ENCODE results near the gene CDHR1. TPM values are rescaled to one million over a fixed set of nuclear protein-coding genes. Genes with fewer than 3 reads are reported as not detected.
A peak's percentile ranks its signal among the peaks of the same experiment; 100 is the strongest.

Gene CDHR1
- total and polyA plus RNA-seq, 10 of the 15 experiments (the other 5 are each of a cell fraction or from before 2014, with no cell fraction given), result 0.17 to 3.0 (median 0.34) TPM

DNA sequence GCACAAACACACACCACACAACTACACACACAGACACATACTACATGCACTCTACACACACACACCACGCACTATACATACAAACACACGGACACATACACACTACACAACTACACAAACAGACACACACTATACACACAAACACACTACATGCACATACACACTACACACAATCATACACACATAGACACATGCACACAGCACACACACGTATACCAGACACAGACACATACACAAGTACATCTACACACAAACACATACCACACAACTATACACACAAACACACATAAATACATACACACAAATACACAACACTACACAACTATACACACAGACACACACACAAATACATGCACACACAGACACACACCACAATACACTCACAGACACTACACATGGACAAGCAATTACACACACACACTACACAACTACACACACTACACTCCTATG is 16.2 kb upstream of the CDHR1 start:
- Histone ChIP-seq H4K20me1 (ENCODE audit: control insufficient read depth, insufficient read depth) (no peaks in the 10 kb centered on the region), H3K36me3 (ENCODE audit: control insufficient read depth in 2 of 2, insufficient read depth in 2 of 2, low read length in 1 of 2) (no peaks in the 10 kb centered on the region), H3K4me2 (ENCODE audit: control insufficient read depth, insufficient read depth) (peak overlapping the region; percentile 40), H3K9ac (ENCODE audit: control insufficient read depth, insufficient read depth, low read length) (no peak overlapping the region), H3K9me3 (replicated peaks; ENCODE audit: control insufficient read depth, insufficient read depth, low read length) (no peaks in the 10 kb centered on the region), H3K27me3 (replicated peaks in 1 of 2; ENCODE audit: control insufficient read depth in 2 of 2, insufficient read depth in 2 of 2, low read length in 1 of 2) (no peaks in the 10 kb centered on the region), H3K79me2 (ENCODE audit: control insufficient read depth, insufficient read depth, low read length) (no peaks in the 10 kb centered on the region; the same call in none of the 2 replicates), H3K4me1 (ENCODE audit: control insufficient read depth, insufficient read depth, low read length) (peaks cover 36% of the 10 kb centered on the region), H3K27ac (ENCODE audit: control insufficient read depth, insufficient read depth) (no peak overlapping the region), H3K4me3 (peak overlapping the region; percentile 38; the same call in 1 of the 2 replicates), H2AFZ (ENCODE audit: control insufficient read depth, low read depth, low read length) (peak overlapping the region; percentile 57; the same call in 1 of the 2 replicates)
- ATAC-seq (no peak), FAIRE-seq (no peak), DNase-seq (ENCODE audit: low read depth, low spot score) (no peak)
- SMC1A ChIA-PET (ENCODE audit: uncharacterized antibody, unreplicated experiment), result interaction anchor here (0.9 to 2.4 kb wide), 5 partner anchors 9 to 30 kb away, joined by 3 to 11 read pairs (median 6); no protein-coding TSS in a partner anchor
- POLR2A ChIA-PET, result interaction anchor here (1.1 to 2.4 kb wide), 2 partner anchors 11 to 17 kb away, joined by 3 to 10 read pairs; no protein-coding TSS in a partner anchor
- in situ Hi-C loops (cut with MboI) (no loop called here), intact Hi-C loops (cut with micrococcal nuclease; ENCODE audit: unreplicated experiment) (loop anchor here (10.0 kb wide), 1 partner anchor 1253 kb away; no protein-coding TSS in a partner anchor)
- WGBS (ENCODE audit: insufficient coverage, insufficient replicate concordance, low lambda C conversion rate, missing lambda C conversion rate), result 73% methylated on average over 3 of the region's 3 CpGs
- TF ChIP-seq, protein P1, sequence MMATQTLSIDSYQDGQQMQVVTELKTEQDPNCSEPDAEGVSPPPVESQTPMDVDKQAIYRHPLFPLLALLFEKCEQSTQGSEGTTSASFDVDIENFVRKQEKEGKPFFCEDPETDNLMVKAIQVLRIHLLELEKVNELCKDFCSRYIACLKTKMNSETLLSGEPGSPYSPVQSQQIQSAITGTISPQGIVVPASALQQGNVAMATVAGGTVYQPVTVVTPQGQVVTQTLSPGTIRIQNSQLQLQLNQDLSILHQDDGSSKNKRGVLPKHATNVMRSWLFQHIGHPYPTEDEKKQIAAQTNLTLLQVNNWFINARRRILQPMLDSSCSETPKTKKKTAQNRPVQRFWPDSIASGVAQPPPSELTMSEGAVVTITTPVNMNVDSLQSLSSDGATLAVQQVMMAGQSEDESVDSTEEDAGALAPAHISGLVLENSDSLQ (IDR thresholded peaks at IDR 0.05), result peak; percentile 39
- TF ChIP-seq, protein P2, sequence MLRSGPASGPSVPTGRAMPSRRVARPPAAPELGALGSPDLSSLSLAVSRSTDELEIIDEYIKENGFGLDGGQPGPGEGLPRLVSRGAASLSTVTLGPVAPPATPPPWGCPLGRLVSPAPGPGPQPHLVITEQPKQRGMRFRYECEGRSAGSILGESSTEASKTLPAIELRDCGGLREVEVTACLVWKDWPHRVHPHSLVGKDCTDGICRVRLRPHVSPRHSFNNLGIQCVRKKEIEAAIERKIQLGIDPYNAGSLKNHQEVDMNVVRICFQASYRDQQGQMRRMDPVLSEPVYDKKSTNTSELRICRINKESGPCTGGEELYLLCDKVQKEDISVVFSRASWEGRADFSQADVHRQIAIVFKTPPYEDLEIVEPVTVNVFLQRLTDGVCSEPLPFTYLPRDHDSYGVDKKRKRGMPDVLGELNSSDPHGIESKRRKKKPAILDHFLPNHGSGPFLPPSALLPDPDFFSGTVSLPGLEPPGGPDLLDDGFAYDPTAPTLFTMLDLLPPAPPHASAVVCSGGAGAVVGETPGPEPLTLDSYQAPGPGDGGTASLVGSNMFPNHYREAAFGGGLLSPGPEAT (IDR thresholded peaks at IDR 0.05; ENCODE audit: low read depth), result peak; percentile 39; the same call in 1 of the 2 replicates
- TF ChIP-seq BCL11A (IDR thresholded peaks at IDR 0.05; ENCODE audit: low read depth, low read length), result no peak
- no peak for TF ChIP-seq ATF7 (IDR thresholded peaks at IDR 0.05; ENCODE audit: low read depth)
- TF ChIP-seq HDGF (IDR thresholded peaks at IDR 0.05), result peak; percentile 98
- TF ChIP-seq NBN (IDR thresholded peaks at IDR 0.05), result peak; percentile 86
- TF ChIP-seq, protein P3, sequence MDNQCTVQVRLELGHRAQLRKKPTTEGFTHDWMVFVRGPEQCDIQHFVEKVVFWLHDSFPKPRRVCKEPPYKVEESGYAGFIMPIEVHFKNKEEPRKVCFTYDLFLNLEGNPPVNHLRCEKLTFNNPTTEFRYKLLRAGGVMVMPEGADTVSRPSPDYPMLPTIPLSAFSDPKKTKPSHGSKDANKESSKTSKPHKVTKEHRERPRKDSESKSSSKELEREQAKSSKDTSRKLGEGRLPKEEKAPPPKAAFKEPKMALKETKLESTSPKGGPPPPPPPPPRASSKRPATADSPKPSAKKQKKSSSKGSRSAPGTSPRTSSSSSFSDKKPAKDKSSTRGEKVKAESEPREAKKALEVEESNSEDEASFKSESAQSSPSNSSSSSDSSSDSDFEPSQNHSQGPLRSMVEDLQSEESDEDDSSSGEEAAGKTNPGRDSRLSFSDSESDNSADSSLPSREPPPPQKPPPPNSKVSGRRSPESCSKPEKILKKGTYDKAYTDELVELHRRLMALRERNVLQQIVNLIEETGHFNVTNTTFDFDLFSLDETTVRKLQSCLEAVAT (IDR thresholded peaks at IDR 0.05), result peak; percentile 64; the same call in 1 of the 2 replicates
- RAD21 ChIA-PET (ENCODE audit: unreplicated experiment), result interaction anchor here (1.1 to 1.3 kb wide), 2 partner anchors 11 to 13 kb away, joined by 3 read pairs; no protein-coding TSS in a partner anchor
- BruUV-seq (replicated peaks), result no TSS peak
- CTCF ChIA-PET, result interaction anchor here (1.2 to 6.4 kb wide), 2 partner anchors 27 to 30 kb away, joined by 4 to 35 read pairs; no protein-coding TSS in a partner anchor
